ENCODE results near the gene PRRC2C. TPM values are rescaled to one million over a fixed set of nuclear protein-coding genes. Genes with fewer than 3 reads are reported as not detected.
A peak's percentile ranks its signal among the peaks of the same experiment; 100 is the strongest.

The PRRC2C gene
- total RNA-seq, 1 experiment from 2014 or later, result 296 TPM

DNA sequence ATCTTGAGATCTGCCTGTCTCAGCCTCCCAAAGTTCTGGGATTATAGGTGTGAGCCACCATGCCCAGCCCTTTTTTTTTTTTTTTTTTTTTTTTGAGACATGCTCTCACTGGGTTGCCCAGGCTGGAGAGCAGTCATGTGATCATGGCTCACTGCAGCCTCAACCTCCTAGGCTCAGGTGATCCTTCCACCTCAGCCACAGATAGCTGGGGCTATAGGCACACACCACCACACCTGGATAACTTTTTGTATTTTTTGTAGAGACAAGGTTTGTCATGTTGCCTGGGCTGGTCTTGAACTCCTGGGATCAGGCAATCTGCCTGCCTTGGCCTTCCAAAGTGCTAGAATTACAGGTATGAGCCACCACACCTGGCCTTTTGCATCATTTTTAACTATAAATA lies 17.7 kb upstream of the PRRC2C start:
- no peaks in the 10 kb centered on the region for H3K9me3 Mint-ChIP-seq (ENCODE audit: unreplicated experiment)
- H3K27ac Mint-ChIP-seq (ENCODE audit: low read depth, unreplicated experiment), result peak overlapping the region; percentile 74
- ChIA-PET CTCF (interaction anchor here (0.6 to 10.8 kb wide), 5 partner anchors 18 to 215 kb away, joined by 3 to 79 read pairs (median 3); partner anchors contain the start of genes FMO4 and PRRC2C), POLR2A (interaction anchor here (1.1 to 3.9 kb wide), 4 partner anchors 12 to 26 kb away, joined by 3 to 23 read pairs (median 4); partner anchors contain the start of gene PRRC2C)
- no peaks in the 10 kb centered on the region for H3K27me3 Mint-ChIP-seq (ENCODE audit: insufficient read depth, unreplicated experiment)
- no TSS peak for BruUV-seq (replicated peaks)
- intact Hi-C loops (cut with micrococcal nuclease), result loop anchor here (2.0 kb wide), 1 partner anchor 27 kb away; no protein-coding TSS in a partner anchor
- no peak overlapping the region for H3K4me3 Mint-ChIP-seq (ENCODE audit: unreplicated experiment)
- no peak for DNase-seq (ENCODE audit: unreplicated experiment)
- TF ChIP-seq, protein P1, sequence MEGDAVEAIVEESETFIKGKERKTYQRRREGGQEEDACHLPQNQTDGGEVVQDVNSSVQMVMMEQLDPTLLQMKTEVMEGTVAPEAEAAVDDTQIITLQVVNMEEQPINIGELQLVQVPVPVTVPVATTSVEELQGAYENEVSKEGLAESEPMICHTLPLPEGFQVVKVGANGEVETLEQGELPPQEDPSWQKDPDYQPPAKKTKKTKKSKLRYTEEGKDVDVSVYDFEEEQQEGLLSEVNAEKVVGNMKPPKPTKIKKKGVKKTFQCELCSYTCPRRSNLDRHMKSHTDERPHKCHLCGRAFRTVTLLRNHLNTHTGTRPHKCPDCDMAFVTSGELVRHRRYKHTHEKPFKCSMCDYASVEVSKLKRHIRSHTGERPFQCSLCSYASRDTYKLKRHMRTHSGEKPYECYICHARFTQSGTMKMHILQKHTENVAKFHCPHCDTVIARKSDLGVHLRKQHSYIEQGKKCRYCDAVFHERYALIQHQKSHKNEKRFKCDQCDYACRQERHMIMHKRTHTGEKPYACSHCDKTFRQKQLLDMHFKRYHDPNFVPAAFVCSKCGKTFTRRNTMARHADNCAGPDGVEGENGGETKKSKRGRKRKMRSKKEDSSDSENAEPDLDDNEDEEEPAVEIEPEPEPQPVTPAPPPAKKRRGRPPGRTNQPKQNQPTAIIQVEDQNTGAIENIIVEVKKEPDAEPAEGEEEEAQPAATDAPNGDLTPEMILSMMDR (IDR thresholded peaks at IDR 0.05; ENCODE audit: unreplicated experiment), result no peak
- H3K4me1 Mint-ChIP-seq (ENCODE audit: insufficient read depth, unreplicated experiment), result no peaks in the 10 kb centered on the region
- no peaks in the 10 kb centered on the region for H3K36me3 Mint-ChIP-seq (ENCODE audit: insufficient read depth, unreplicated experiment)

DNA sequence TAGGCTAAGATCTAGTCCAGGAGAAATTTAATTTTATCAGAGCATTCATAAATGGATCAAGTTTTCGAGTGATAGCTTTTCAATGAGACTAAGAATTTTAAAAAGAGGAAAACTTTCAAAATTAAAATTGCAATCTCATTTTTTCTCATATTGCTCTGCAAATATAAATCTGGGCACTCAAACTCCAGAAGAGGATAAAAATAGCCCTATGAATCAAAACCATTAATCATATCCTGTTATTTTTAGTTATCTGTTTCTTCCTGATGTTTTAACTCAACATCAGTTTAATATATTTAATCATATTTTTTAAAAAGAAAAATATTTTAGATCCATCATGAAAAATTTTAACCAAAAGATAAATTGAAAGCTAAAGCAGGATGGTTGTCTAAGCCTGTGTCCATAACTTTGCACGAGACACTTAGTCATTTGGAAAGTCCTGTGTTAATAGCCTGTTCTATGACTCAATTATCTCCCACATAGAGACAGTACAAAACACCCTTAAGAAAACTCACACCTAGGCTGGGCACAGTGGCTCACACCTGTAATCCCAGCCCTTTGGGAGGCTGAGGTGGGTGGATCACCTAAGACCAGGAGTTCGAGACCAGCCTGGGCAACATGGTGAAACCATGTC lies 17.1 kb upstream of the PRRC2C start:
- H3K27ac Mint-ChIP-seq (ENCODE audit: low read depth, unreplicated experiment), result peak overlapping the region; percentile 74
- TF ChIP-seq, protein P1 (IDR thresholded peaks at IDR 0.05; ENCODE audit: unreplicated experiment), result no peak
- BruUV-seq (replicated peaks), result no TSS peak
- CTCF ChIA-PET, result interaction anchor here (0.6 to 10.8 kb wide), 5 partner anchors 18 to 953 kb away, joined by 3 to 79 read pairs (median 3); partner anchors contain the start of genes FMO4 and PRRC2C
- intact Hi-C loops (cut with micrococcal nuclease), result loop anchor here (2.0 kb wide), 1 partner anchor 27 kb away; no protein-coding TSS in a partner anchor
- no peak overlapping the region for H3K4me3 Mint-ChIP-seq (ENCODE audit: unreplicated experiment)
- H3K27me3 Mint-ChIP-seq (ENCODE audit: insufficient read depth, unreplicated experiment), result no peaks in the 10 kb centered on the region
- H3K36me3 Mint-ChIP-seq (ENCODE audit: insufficient read depth, unreplicated experiment), result no peaks in the 10 kb centered on the region
- POLR2A ChIA-PET, result interaction anchor here (1.1 to 3.9 kb wide), 4 partner anchors 12 to 27 kb away, joined by 3 to 23 read pairs (median 4); partner anchors contain the start of gene PRRC2C
- no peaks in the 10 kb centered on the region for H3K9me3 Mint-ChIP-seq (ENCODE audit: unreplicated experiment)
- DNase-seq (ENCODE audit: unreplicated experiment), result peak; percentile 74
- no peaks in the 10 kb centered on the region for H3K4me1 Mint-ChIP-seq (ENCODE audit: insufficient read depth, unreplicated experiment)

DNA sequence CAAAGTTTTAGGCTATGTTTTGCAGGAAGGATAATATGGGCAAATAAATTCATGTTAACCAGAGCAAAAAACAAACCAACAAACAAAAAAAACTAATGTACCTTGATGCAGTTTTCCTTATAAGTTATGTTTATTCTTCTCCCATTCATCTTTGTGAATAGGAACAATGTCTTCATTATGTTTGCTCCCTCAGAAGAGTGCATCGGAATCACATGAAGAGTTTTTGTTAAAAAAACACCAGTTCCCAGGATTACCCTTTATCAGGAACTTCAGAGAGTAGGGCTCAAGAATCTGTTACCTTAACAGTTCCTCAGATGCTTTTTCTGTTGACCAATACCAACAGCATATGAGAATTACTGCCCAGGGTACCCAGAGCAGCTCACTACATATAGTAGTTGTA lies 14.6 kb upstream of the PRRC2C start:
- BruUV-seq (replicated peaks), result no TSS peak
- H3K27ac Mint-ChIP-seq (ENCODE audit: low read depth, unreplicated experiment), result no peak overlapping the region
- H3K9me3 Mint-ChIP-seq (ENCODE audit: unreplicated experiment), result no peaks in the 10 kb centered on the region
- no peak overlapping the region for H3K4me3 Mint-ChIP-seq (ENCODE audit: unreplicated experiment)
- H3K36me3 Mint-ChIP-seq (ENCODE audit: insufficient read depth, unreplicated experiment), result no peaks in the 10 kb centered on the region
- intact Hi-C loops (cut with micrococcal nuclease), result no loop called here
- CTCF ChIA-PET, result interaction anchor here (0.7 to 10.8 kb wide), 3 partner anchors 14 to 67 kb away, joined by 3 to 79 read pairs (median 3); partner anchors contain the start of gene PRRC2C
- TF ChIP-seq, protein P1 (IDR thresholded peaks at IDR 0.05; ENCODE audit: unreplicated experiment), result no peak
- POLR2A ChIA-PET, result interaction anchor here (1.0 kb wide), 1 partner anchor 13 kb away, joined by 3 read pairs; no protein-coding TSS in a partner anchor
- no peak for DNase-seq (ENCODE audit: unreplicated experiment)
- H3K27me3 Mint-ChIP-seq (ENCODE audit: insufficient read depth, unreplicated experiment), result no peaks in the 10 kb centered on the region
- H3K4me1 Mint-ChIP-seq (ENCODE audit: insufficient read depth, unreplicated experiment), result no peaks in the 10 kb centered on the region

DNA sequence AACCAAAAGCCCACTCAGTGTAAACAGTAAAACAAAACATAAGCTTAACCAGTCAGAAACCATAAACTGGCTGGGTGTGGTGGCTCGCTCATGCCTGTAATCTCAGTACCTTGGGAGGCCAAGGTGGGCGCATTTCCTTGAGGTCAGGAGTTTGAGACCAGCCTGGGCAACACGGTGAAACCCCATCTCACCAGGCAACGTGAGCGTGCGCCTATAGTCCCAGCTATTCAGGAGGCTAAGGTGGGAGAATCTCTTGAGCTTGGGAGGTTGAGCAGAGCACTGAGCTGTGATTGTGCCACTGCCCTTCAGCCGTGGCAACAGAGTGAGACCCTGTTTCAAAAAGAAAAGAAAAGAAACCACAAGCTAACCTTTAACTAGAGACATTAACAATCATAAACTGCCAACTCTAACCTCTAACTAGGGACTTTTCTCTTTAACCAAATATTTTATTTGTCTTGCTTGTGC lies 13.1 kb upstream of the PRRC2C start:
- TF ChIP-seq, protein P1 (IDR thresholded peaks at IDR 0.05; ENCODE audit: unreplicated experiment), result no peak
- no peak for DNase-seq (ENCODE audit: unreplicated experiment)
- Mint-ChIP-seq H3K9me3 (ENCODE audit: unreplicated experiment) (no peaks in the 10 kb centered on the region), H3K36me3 (ENCODE audit: insufficient read depth, unreplicated experiment) (no peaks in the 10 kb centered on the region), H3K27ac (ENCODE audit: low read depth, unreplicated experiment) (no peak overlapping the region), H3K4me1 (ENCODE audit: insufficient read depth, unreplicated experiment) (no peaks in the 10 kb centered on the region), H3K27me3 (ENCODE audit: insufficient read depth, unreplicated experiment) (no peaks in the 10 kb centered on the region), H3K4me3 (ENCODE audit: unreplicated experiment) (no peak overlapping the region)
- POLR2A ChIA-PET, result interaction anchor here (1.1 to 3.8 kb wide), 2 partner anchors 13 to 15 kb away, joined by 5 to 15 read pairs; partner anchors contain the start of gene PRRC2C
- CTCF ChIA-PET, result interaction anchor here (0.8 to 10.8 kb wide), 2 partner anchors 14 to 245 kb away, joined by 5 to 79 read pairs; partner anchors contain the start of gene PRRC2C
- intact Hi-C loops (cut with micrococcal nuclease), result no loop called here
- BruUV-seq (replicated peaks), result no TSS peak
